OCI-LY1 (cell line): ENCODE results near the gene ADAMTS12.

Source experiments
- H2AFZ ChIP-seq: fragments of 200-600 bp; sonication (generic), shearing (Covaris generic); 2 replicates; pipeline ENCODE4 v1.6.0; 2014; ENCODE audit warnings: antibody characterized with exemption, mild to moderate bottlenecking, low read length
- H3F3A ChIP-seq: fragments of 200-600 bp; sonication (generic), shearing (Covaris generic); 2 replicates; pipeline ENCODE4 v1.6.0; 2014; ENCODE audit warnings: mild to moderate bottlenecking, antibody characterized with exemption, low read length, moderate library complexity; ENCODE audit not compliant: insufficient read depth
- H3K27ac ChIP-seq: fragments of 200-600 bp; sonication (generic); 2 replicates; pipeline ENCODE4 v1.5.1; 2014; ENCODE audit warnings: low read length, mixed run types, mild to moderate bottlenecking, low read depth; ENCODE audit not compliant: poor library complexity, severe bottlenecking
- H3K27me3 ChIP-seq: fragments of 200-600 bp; sonication (generic); 2 replicates; pipeline ENCODE4 v1.6.0; 2014; ENCODE audit warnings: antibody characterized with exemption, mild to moderate bottlenecking, low read length, moderate library complexity; ENCODE audit not compliant: insufficient read depth
- H3K36me3 ChIP-seq: fragments of 200-600 bp; sonication (generic); 2 replicates; pipeline ENCODE4 v1.6.1; 2014; ENCODE audit warnings: mild to moderate bottlenecking, antibody characterized with exemption, low read length, moderate library complexity, mixed read lengths; ENCODE audit not compliant: insufficient read depth
- H3K4me1 ChIP-seq: fragments of 200-600 bp; sonication (generic); 2 replicates; pipeline ENCODE4 v1.5.1; 2014; ENCODE audit warnings: mild to moderate bottlenecking, low read length, moderate library complexity; ENCODE audit not compliant: insufficient read depth, severe bottlenecking
- H3K4me2 ChIP-seq: fragments of 200-600 bp; sonication (generic), shearing (Covaris generic); 2 replicates; pipeline ENCODE4 v1.6.1; 2014; ENCODE audit warnings: low read length
- H3K4me3 ChIP-seq: fragments of 200-600 bp; sonication (generic); 2 replicates; pipeline ENCODE4 v1.5.1; 2014; ENCODE audit warnings: low read length, low read depth, mild to moderate bottlenecking, mixed read lengths; ENCODE audit not compliant: poor library complexity, severe bottlenecking
- H3K79me2 ChIP-seq: fragments of 200-600 bp; shearing (Covaris generic); 2 replicates; pipeline ENCODE4 v1.6.1; 2016; ENCODE audit warnings: mixed run types, low read length, mixed read lengths; ENCODE audit not compliant: insufficient read depth
- H3K9ac ChIP-seq: fragments of 200-600 bp; sonication (generic), shearing (Covaris generic); 2 replicates; pipeline ENCODE4 v1.6.1; 2014; ENCODE audit warnings: mild to moderate bottlenecking, low read length, mixed read lengths
- H3K9me2 ChIP-seq: fragments of 200-600 bp; sonication (generic), shearing (Covaris generic); 2 replicates; pipeline ENCODE4 v1.6.1; 2014; ENCODE audit warnings: low read depth, mild to moderate bottlenecking, low read length, mixed read lengths
- H3K9me3 ChIP-seq: fragments of 200-600 bp; shearing (Covaris generic); 2 replicates; pipeline ENCODE4 v1.6.1; 2014; ENCODE audit warnings: low read length, mixed read lengths
- H4K20me1 ChIP-seq: fragments of 200-600 bp; sonication (generic), shearing (Covaris generic); 2 replicates; pipeline ENCODE4 v1.6.0; 2016; ENCODE audit warnings: mild to moderate bottlenecking, low read length; ENCODE audit not compliant: insufficient read depth
- EZH2 ChIP-seq: fragments of 200-600 bp; sonication (generic), shearing (Covaris generic); IDR thresholded peaks from 2 replicates; pipeline ENCODE4 v1.8.0; 2017; ENCODE audit warnings: borderline replicate concordance, mixed run types, mild to moderate bottlenecking, antibody characterized with exemption, low read length, moderate library complexity, mixed read lengths
- TF ChIP-seq, protein P1 (sequence below): fragments of 200-600 bp; sonication (generic), shearing (Covaris generic); IDR thresholded peaks from 2 replicates; pipeline ENCODE4 v1.5.1; 2017; ENCODE audit warnings: mild to moderate bottlenecking, antibody characterized with exemption, low read length, moderate library complexity, mixed read lengths

ADAMTS12 gene

GRCh38 chr5:33891788-33892619 lies at the start of gene ADAMTS12:
Gene ADAMTS12, minus strand, starts transcription at chr5:33891990. Its CDS starts 134 bp downstream, at chr5:33891856.
- H3K9ac ChIP-seq = no peak within 1 kb of the TSS
- H3K4me2 ChIP-seq = no peak within 1 kb of the TSS
- H4K20me1 ChIP-seq = no peaks in the 10 kb centered on the region
- no peak within 1 kb of the TSS for H2AFZ ChIP-seq
- no peaks in the 10 kb centered on the region for H3K9me2 ChIP-seq
- no peaks in the 10 kb centered on the region for H3K79me2 ChIP-seq
- no peaks in the 10 kb centered on the region for H3K27me3 ChIP-seq
- H3K9me3 ChIP-seq = no peaks in the 10 kb centered on the region
- no peak within 1 kb of the TSS for H3K27ac ChIP-seq
- no peaks in the 10 kb centered on the region for H3K36me3 ChIP-seq
- no peaks in the 10 kb centered on the region for H3K4me1 ChIP-seq
- no peak for TF ChIP-seq EZH2
- TF ChIP-seq, protein P1, sequence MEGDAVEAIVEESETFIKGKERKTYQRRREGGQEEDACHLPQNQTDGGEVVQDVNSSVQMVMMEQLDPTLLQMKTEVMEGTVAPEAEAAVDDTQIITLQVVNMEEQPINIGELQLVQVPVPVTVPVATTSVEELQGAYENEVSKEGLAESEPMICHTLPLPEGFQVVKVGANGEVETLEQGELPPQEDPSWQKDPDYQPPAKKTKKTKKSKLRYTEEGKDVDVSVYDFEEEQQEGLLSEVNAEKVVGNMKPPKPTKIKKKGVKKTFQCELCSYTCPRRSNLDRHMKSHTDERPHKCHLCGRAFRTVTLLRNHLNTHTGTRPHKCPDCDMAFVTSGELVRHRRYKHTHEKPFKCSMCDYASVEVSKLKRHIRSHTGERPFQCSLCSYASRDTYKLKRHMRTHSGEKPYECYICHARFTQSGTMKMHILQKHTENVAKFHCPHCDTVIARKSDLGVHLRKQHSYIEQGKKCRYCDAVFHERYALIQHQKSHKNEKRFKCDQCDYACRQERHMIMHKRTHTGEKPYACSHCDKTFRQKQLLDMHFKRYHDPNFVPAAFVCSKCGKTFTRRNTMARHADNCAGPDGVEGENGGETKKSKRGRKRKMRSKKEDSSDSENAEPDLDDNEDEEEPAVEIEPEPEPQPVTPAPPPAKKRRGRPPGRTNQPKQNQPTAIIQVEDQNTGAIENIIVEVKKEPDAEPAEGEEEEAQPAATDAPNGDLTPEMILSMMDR = no peak
- H3F3A ChIP-seq = no peaks in the 10 kb centered on the region
- no peak within 1 kb of the TSS for H3K4me3 ChIP-seq

- H3K79me2 ChIP-seq = no peaks in the 10 kb centered on the region
- H3K4me3 ChIP-seq = no peak overlapping the region
- H3K27ac ChIP-seq = no peak overlapping the region
- H3K9me3 ChIP-seq = no peaks in the 10 kb centered on the region
- no peaks in the 10 kb centered on the region for H3K27me3 ChIP-seq
- no peaks in the 10 kb centered on the region for H3K36me3 ChIP-seq
- no peak overlapping the region for H2AFZ ChIP-seq
- no peaks in the 10 kb centered on the region for H3K9me2 ChIP-seq
- H3K4me1 ChIP-seq = no peaks in the 10 kb centered on the region
- TF ChIP-seq, protein P1 = no peak
- TF ChIP-seq EZH2 = no peak
- no peak overlapping the region for H3K4me2 ChIP-seq
- no peaks in the 10 kb centered on the region for H3F3A ChIP-seq
- H4K20me1 ChIP-seq = no peaks in the 10 kb centered on the region
- H3K9ac ChIP-seq = no peak overlapping the region
Observed at GRCh38 chr5:33941090-33941489, 49.3 kb upstream of the ADAMTS12 start.

GRCh38 chr5:33939556-33940262 lies 47.9 kb upstream of the ADAMTS12 start:
- Histone ChIP-seq H3K27ac (no peak overlapping the region), H3F3A (no peaks in the 10 kb centered on the region), H3K27me3 (no peaks in the 10 kb centered on the region), H3K36me3 (no peaks in the 10 kb centered on the region), H3K9me2 (no peaks in the 10 kb centered on the region), H3K4me2 (no peak overlapping the region), H3K9me3 (no peaks in the 10 kb centered on the region), H3K9ac (no peak overlapping the region), H4K20me1 (no peaks in the 10 kb centered on the region), H3K79me2 (no peaks in the 10 kb centered on the region), H3K4me3 (no peak overlapping the region), H3K4me1 (no peaks in the 10 kb centered on the region), H2AFZ (no peak overlapping the region)
- TF ChIP-seq, protein P1 = no peak
- TF ChIP-seq EZH2 = no peak
